ENCODE measurements around the gene CRTAC1. TPM values are rescaled to one million over a fixed set of nuclear protein-coding genes. Genes with fewer than 3 reads are reported as not detected.

Gene CRTAC1
- total RNA-seq, 1 experiment from 2014 or later = not detected

Other genes with a start within 250 kb of the CRTAC1 start
- gene GOLGA7B, start 180.8 kb downstream of the CRTAC1 start, total RNA-seq (2014; rRNA removed; shearing (Covaris generic); ENCODE audit: low replicate concordance) = 5.1 and 5.4 TPM in 2 replicates
- gene R3HCC1L, start 104.0 kb upstream of the CRTAC1 start, total RNA-seq (2014; rRNA removed; shearing (Covaris generic); ENCODE audit: low replicate concordance) = 5.1 and 7.5 TPM in 2 replicates
- gene LOXL4, start 237.6 kb upstream of the CRTAC1 start, total RNA-seq (2014; rRNA removed; shearing (Covaris generic); ENCODE audit: low replicate concordance) = 0.72 and 1.5 TPM in 2 replicates

Data from Caki2 (cell line).